ENCODE data around the gene FMNL2.

GRCh38 chr2:152298754-152299153 is 36.2 kb upstream of the FMNL2 start:
- TF ChIP-seq CTCF (IDR thresholded peaks at IDR 0.05) (no peak), POLR2AphosphoS5 (IDR thresholded peaks at IDR 0.05) (no peak)

Measured in esophagus muscularis mucosa (tissue), 3 donors.